HG03378 (cell line): ENCODE data around the gene TMCC2.
A peak's percentile ranks its signal among the peaks of the same experiment; 100 is the strongest.
"Not testable (repeated sequence)": the region's sequence is repeated elsewhere in the genome, so short reads cannot be mapped to it uniquely, and the experiment has no call there.

Experiments used
- ATAC-seq: cut with Tn5 transposase; IDR thresholded peaks from one replicate; pipeline ENCODE4 v1.9.1; 2021; ENCODE audit warnings: mild to moderate bottlenecking, moderate library complexity; ENCODE audit not compliant: unreplicated experiment

The TMCC2 gene

DNA sequence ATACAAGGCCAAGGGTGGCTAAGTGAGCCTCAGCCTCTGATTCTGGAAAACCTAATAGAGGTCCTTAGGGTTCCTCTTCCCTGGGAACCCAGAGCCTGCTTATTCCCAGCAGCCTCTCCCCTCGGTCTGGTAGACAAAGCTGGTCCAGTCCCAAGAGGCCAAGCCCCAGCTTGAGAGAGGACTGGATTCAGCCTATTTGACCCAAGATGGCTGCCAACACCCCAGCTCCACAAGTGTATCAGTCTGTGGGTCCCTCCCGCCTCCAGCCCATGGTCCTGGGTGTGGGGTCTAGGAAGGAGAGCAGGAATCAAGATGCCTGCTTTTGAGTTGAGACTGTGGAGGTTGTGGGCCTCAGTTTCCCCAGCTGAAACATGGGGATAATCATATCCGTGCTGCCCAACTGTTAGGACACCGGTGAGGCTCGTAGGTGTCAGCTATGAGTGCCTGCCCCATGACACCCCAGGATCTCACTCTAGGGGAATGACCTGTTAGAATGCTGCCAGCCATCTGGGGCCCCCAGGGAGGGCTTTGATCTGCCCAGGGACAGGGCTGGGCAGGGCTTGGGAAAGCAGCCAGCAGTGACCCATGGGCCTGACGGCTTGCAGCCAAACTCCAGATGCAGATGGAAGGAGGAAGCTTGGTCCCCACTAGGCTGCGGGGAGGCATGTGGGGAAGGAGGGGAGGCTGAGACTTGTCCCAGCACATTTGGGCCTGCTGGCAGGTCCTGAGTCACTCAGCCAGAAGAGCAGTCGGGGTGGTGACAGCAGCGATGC is 48.4 kb downstream of the TMCC2 start:
- ATAC-seq: no peak

DNA sequence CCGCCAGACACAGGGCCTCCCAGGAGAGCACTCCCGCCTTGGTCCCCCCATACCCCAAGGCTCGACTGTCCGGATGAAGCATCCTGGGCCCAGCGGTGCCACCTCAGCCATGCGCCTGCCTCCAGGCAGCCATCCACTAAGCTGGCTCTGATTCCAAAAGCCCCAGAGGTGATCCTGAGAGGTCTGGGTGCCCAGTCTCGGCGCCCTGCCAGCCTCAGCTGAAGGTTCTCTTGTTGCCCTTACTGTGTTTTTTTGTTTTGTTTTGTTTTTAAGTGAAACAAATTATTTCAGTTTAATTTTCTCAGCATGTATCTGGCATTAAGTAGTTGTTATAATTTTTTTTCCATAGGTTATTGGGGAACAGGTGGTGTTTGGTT is 48.9 kb downstream of the TMCC2 start:
- no peak for ATAC-seq

DNA sequence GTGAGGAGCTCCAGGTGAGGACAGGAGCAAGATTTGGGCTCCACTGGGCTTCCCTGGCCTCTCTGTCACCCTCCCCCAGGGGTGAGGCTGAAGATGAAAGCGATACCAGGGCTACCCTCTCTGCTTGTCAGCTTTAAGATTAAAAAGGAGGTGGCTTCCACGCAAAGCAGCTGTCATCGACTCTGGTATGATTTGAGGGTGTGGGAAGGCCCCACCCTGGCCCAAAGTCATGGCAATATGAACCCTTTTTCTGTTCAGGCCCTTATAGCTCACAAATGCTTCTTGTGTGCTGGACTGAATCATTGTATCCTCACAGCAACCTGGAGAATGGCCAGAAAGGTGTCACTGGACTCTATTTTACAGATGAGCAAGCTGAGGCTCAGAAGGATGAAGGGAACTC is 52.2 kb downstream of the TMCC2 start:
- ATAC-seq: no peak

DNA sequence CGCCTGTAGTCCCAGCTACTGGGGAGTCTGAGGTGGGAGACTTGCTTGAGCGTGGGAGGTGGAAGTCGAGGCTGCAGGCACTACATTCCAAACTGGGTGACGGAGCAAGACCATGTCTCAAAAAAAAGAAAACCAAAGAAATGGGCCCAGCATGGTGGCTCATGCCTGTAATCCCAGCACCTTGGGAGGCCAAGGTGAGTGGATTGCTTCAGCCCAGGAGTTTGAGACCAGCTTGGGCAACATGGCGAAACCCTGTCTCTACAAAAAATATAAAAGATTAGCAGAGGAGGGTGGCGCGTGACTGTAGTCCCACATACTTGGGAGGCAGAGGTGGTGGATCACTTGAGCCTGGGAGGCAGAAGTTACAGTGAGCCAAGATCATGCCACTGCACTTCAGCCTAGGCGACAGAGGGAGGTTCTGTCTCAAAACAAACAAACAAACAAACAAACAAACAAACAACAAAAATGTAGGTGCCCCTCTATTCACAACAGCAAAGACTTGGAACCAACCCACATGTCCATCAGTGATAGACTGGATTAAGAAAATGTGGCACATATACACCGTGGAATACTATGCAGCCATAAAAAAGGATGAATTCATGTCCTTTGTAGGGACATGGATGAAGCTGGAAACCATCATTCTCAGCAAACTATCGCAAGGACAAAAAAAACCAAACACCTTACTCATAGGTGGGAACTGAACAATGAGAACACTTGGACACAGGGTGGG is 53.1 kb downstream of the TMCC2 start:
- not testable (repeated sequence) for ATAC-seq

DNA sequence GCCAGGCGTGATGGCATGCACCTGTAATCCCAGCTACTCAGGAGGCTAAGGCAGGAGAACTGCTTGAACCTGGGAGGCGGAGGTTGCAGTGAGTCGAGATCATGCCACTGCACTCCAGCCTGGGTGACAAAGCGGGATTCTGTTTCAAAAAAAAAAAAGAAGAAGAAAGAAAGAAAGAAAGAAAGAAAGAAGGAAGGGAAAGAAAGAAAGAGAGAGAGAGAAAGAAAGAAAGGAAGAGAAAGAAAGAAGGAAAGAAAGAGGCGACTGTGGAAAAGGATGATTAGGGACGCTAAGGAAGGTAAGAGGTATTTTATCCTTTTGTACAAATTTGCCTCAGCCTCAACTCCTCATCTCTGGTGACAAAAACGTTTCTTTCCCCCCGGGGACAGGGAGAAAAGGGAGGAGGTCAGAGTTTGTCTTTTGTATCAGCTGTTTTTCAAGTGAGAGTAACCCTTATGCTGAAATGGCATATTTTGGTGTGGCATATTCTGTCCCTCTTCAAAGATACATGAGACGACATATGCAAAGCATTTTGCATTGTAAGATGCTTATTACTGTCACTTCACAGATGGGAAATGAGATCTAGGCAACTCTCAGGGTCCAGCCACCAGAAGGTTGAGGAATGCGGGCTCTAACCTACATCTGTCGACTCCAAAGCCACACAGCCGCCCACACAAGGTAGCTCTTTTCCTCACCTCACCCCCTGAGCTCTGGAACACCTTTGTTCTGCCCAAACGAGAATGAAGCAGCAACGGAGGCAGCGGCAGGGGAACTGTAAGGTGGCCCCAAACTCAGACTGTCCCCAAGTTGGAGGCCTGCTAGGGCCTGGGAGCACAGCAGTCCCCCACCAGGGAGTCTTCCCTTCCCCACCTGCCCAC is 55.8 kb downstream of the TMCC2 start:
- no peak for ATAC-seq

DNA sequence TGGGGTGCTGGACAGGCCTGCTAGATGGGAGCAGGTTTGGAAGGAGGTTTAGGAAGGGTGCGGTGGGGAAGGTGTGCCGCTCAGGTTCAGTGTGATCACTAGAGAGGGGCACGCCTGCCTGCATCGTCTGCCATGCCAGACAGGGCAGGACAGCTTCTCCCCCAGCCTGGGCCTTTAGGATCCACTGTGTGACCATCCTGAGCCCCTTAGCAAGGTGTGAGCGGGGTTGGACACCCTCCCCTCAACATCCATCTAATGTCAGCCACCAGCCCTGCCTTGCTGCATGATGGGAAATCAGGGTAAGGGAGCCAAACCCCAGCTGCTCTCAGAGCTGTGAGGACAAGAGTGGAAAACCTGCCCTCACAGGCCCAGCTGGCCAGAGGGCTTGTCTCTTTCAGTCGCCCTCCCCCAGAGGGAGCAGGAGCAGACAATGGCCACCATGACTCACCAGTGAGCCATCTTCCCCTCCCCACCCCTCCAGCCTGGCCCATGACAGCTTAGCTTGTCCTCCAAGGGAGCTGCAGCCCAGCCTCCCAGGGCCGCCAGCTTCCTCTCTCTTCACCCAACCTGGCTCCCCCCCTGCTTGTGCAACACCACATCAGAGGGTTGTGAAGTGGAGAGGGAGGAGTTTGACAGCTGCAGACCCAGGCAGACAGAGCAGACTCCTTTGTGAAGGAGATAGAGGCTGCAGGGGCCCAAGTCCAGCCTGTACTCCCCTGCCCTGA is 56.8 kb downstream of the TMCC2 start:
- no peak for ATAC-seq

DNA sequence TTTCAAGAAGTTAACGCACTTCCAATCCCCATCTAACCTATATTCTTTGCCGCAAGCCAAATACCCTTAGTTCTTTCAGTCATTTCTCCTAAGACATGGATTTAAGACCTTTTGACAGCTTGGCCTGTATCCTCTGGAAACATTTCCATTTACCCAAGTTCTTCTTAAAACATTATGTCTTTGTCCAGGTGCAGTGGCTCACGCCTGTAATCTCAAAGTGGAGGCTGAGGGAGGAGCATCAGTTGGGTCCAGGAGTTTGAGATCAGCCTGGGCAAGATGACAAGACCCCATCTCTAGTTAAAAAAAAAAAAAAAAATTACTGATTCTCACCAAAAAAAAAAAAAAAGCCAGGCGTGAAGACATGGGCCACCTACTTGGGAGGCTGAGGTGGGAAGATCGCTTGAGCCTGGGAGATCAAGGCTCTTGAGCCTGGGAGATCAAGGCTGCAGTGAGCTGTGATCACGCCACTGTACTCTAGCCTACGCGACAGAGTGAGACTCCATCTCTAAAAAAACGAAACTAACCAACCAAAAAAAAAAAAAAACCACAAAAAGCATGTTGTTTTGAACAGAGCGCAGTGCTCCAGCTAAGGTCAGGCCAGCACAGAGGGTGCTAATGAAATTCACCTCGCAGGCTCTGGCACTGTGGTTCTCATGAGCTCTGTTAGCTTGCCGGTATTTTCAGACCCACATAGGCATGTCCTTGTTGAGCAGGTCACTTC is 57.8 kb downstream of the TMCC2 start:
- ATAC-seq: peak; percentile 38

DNA sequence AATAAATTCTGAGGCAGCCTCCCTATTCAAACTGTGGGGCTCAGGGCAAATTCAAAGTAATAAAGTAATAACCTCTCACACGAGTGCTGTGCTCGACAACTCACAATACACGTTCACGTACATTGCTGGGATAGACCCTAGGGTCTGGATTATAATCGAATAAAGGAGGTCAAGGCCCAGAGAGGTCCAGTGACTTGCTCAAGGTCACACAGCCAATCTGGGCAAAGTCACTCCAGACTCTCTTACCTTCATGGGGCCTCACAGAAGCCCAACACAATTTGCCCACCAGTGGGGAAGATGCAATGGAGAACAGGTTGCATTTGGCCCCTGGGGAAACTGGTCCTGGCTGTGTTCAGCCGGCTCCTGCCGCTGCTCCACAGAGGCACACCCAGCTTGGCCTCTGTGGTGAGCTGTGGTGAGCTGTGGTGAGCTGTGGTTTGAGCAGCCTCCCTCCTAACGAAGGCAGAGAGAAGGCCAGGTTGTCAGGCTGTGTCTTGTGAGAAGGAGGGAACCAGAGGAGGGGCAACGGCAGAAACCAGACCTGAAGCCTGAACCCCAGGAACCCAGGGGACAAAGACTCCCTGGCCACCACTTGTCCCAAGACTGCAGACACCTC is 58.7 kb downstream of the TMCC2 start:
- ATAC-seq: no peak

DNA sequence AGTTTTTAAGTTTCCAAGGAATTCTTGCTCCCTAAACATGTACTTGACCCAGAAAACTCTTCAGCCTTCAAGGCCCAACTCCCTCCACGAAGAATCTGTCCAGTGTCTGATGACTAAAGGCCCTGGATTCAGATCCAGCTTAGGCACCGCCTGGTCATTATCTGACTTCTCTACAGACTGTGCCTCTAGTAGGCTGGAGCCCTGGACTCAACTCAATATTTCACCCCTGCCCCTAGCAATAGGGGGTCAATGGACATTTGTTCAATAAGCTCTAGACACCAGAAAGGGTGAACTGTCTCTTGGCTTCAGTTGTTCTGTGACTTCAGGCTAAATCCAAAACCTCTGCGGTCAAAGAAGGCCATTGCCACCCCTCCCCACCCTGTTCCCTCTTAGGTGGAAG is 59.3 kb downstream of the TMCC2 start:
- no peak for ATAC-seq

DNA sequence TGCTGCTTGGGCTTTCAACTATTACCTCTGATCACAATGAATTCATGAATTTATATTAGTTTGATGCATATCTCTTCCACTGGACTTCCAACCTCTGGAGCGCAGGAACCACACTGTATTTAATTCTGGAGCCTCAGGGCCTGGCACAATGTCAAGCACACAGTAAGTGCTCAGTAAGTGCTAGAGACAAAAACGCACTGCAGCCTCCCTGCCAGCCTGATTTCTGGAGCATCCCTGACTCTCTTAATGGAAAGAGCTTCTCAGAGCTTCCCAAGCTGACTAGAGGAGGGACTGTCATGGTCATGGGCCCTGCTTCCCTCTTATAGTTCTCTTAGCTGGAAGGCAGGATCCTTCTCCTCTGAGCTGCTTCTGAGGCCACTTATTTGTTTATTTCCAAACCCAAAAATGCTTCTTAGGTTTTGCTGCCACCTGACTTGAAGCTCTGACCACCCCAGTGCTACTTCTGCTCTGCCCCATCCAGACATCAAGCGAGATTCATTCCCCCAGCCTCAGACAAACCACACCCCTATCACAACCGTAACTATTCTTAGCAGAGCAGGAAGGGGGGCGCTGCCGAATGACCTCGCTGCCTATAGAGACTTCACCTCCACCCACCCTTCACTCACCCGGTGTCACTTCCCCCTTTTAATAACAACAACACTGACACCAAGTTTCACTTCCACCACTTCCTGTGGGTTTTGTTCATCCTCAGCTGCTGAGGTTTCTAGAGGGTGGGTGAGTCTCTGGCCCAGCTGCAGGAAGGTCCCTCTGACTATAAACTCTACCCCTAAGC is 60.2 kb downstream of the TMCC2 start:
- ATAC-seq: peak; percentile 77

DNA sequence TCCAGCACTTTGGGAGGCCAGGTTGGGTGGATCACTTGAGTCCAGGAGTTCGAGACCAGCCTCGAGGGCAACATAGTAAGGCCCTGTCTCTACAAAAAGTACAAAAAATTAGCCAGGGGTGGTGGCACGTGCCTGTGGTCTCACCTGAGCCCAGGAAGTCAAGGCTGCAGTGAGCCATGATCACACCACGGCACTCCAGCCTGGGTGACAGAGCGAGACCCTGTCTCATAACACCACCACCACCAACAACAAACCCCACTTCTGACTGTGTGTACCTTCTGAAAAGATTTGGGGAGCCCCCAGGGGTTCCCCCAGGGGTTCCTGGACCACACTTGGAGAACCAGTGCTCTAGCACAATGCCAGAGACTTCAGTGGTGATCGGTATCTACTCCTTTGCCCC is 63.9 kb downstream of the TMCC2 start:
- ATAC-seq: no peak

DNA sequence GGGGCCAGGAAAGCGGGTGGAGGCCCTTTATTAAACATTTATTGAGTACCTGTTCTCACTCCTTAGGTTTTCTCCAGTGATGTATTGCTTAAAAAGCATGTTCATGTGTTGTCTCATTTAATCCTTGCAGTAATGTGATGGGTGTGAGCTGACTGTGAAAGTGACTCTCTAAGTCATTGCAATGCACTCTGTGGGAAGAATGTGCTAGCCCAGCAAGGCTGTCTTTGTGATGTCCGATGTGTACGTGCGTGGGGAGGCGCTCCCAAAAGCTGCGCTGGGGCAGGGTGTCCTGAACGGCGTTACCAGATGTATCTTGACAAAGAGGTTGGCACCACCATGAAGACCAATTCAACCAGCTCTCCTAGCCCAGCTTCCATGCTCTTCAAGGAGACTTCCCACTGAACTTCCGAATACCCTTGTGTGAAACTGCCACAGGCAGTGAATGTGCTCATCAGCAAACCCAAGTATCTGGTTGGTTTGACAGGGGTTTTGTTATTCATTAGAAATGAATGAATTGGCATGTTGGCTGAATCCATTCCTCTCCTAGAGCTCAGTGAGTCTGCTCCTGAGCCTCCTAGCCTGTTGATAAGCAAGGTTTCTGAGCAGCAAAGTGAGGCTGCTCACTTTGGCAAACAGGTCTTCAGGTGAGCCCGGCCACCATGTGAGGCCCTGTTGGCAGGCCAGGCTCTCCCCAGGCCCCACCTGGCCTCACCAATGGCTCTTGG is 65.8 kb downstream of the TMCC2 start:
- ATAC-seq: no peak

DNA sequence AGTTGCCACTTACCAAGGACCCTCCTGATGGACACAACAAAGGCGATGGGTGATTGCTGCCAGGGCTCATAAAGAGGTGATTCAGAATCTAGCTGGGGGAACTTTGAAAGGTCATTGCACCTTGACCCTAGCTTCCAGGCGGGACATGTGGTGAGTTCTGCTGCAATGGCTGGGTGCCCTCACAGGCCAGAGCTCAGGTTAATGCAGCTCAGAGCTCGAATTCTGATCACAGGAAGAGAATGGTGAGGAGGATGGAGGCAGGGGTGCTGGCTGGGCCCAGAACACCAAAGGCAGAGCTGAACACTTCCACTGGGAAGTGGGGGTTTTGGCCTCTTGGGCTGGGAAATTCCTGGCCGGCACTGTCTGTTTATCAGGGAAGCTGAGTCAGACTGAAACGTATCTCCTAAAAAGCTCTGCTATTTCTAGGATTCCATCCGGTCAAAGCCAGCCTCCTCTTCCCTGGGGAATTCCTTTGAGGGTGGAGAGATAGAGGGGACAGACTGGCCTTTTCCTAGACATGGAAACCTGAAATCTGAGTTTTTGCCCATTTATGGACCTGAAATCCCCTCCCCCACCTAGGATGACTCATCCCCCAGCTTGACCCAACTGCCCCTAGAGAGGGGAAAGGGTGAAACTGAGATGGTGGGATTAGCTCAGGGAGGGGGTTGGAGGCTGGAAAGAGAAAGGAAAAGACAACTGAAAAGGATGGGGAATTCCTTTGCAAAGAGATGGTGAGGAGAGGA is 66.6 kb downstream of the TMCC2 start:
- no peak for ATAC-seq

DNA sequence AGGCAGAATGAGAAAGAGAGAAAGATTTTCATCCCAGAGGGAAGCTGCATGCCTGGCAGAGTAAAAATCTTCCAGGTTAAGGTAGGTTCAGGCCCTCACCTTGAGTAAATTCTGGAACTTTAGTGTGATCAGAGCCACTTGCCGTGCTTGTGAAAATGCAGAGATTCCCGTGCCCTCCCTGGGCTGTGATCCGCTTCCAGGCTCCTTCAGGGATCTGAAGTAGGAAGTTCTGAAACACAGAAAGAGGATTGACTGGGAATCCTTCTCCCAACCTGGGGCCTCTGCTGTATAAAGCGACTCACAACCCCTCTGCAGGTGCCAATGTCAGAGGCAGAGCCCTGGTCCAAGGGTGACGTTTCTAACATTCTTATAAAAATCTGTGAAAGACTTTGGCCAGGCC is 67.2 kb downstream of the TMCC2 start:
- no peak for ATAC-seq

DNA sequence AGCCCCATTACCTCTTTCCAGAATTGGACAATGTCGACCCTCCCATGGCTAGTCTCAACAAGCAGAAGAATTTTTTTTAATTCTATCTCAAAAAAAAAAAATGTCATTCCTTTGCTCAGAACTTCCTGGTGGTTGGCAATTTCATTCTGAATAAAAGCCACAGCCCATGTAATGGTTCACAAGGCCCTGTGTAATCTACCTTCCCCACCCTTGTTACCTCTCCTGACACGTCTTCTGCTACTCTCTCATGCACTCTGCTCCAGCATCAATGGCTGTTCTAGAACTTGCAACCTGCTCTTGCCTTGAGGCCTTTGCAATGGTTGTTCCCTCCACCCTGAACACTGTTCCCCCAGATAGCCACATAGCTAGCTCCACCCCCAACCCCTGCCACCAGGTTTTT is 68.4 kb downstream of the TMCC2 start:
- no peak for ATAC-seq

DNA sequence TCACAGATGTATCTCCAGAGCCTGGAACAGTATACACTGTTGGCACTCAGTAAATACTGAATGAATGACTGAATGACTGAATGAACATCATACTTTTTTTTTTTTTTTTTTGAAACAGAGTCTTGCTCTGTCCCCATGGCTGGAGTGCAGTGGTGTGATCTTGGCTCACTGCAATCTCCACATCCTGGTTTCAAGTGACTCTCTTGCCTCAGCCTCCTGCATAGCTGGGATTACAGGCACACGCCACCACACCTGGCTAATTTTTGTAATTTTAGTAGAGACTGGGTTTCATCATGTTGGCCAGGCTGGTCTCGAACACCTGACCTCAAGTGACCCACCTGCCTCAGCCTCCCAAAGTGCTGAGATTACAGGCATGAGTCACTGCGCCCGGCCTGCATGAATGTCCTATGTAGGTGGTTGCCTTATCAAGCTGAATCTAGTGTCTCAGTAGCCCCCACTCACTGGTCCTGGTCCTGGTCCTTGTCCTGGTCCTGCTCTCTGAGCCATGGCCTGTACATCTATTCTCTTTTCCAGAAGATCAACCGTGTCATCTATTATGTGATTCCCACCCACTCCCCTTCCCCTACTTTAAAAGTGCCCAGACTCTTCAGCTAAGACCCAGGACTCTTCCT is 69.9 kb downstream of the TMCC2 start:
- ATAC-seq: not testable (repeated sequence)
